Measurements from ENCODE around the gene CLTB. TPM values are rescaled to one million over a fixed set of nuclear protein-coding genes. Genes with fewer than 3 reads are reported as not detected.
A peak's percentile ranks its signal among the peaks of the same experiment; 100 is the strongest.

CLTB gene
- total RNA-seq, 8 experiments from 2014 or later = 60.6 to 245 (median 89.7) TPM

- 93 to 100% (median 100%) methylated on average over 1 to 3 of the region's 4 CpGs; no CpG with 5 or more reads in 4 of the 10 experiments for WGBS, 10 experiments
- in situ Hi-C loops (cut with MboI; ENCODE audit: low pct_unique_long_range_greater_than_20kb in 2 of 9, low sequenced_read_pairs in 9 of 9, unreplicated experiment in 9 of 9) = no loop called here
- Histone ChIP-seq H3K4me3 (no peak overlapping the region), H3K27ac (no peak overlapping the region), H3K4me1 (replicated peaks in 1 of 2) (peaks cover 22 to 30% of the 10 kb centered on the region in 2 donors)
- ATAC-seq (replicated peaks in 6 of 8) = no peak
These were observed 24.3 kb downstream of the CLTB start for GRCh38 chr5:176391999-176392398.

- Histone ChIP-seq H3K4me3 (no peak overlapping the region), H3K4me1 (replicated peaks in 1 of 2) (peaks cover 19 to 30% of the 10 kb centered on the region in 2 donors), H3K27ac (no peak overlapping the region)
- WGBS, 10 experiments = 58 to 100% (median 97%) methylated on average over 1 to 3 of the region's 4 CpGs; no CpG with 5 or more reads in 5 of the 10 experiments
- in situ Hi-C loops (cut with MboI; ENCODE audit: low pct_unique_long_range_greater_than_20kb in 2 of 9, low sequenced_read_pairs in 9 of 9, unreplicated experiment in 9 of 9) = no loop called here
- no peak for ATAC-seq (replicated peaks in 6 of 8)
These were observed 24.9 kb downstream of the CLTB start for GRCh38 chr5:176391479-176391878.

- peaks cover 16 to 22% of the 10 kb centered on the region in 2 donors for H3K4me1 ChIP-seq (replicated peaks in 1 of 2)
- in situ Hi-C loops (cut with MboI; ENCODE audit: low pct_unique_long_range_greater_than_20kb in 2 of 9, low sequenced_read_pairs in 9 of 9, unreplicated experiment in 9 of 9) = no loop called here
- H3K4me3 ChIP-seq = peak overlapping the region; percentile 83 to 95 (median 86)
- peak overlapping the region; percentile 89 to 96 for H3K27ac ChIP-seq
- 20 to 100% (median 43%) methylated on average over 1 to 14 of the region's 41 CpGs for WGBS, 10 experiments
- peak; percentile 30 to 46 (median 37) for ATAC-seq (replicated peaks in 6 of 8)
These were observed 26.9 kb downstream of the CLTB start for GRCh38 chr5:176389135-176390123.

- peak within 1 kb of the TSS; percentile 83 to 95 (median 86) for H3K4me3 ChIP-seq
- ATAC-seq (replicated peaks in 6 of 8) = peak; percentile 86 to 95 (median 94)
- peak within 1 kb of the TSS; percentile 94 to 96 for H3K27ac ChIP-seq
- WGBS, 10 experiments = 0 to 2% (median 0%) methylated on average over 2 to 19 of the region's 47 CpGs; no CpG with 5 or more reads in 4 of the 10 experiments
- in situ Hi-C loops (cut with MboI; ENCODE audit: low pct_unique_long_range_greater_than_20kb in 2 of 9, low sequenced_read_pairs in 9 of 9, unreplicated experiment in 9 of 9) = no loop called here
- peaks cover 16 to 17% of the 10 kb centered on the region in 2 donors for H3K4me1 ChIP-seq (replicated peaks in 1 of 2)
These were observed 27.8 kb downstream of the CLTB start, which contains the start of the genes HIGD2A and NOP16 for GRCh38 chr5:176388444-176389134. TSS of gene HIGD2A (plus strand) at chr5:176388751. CDS start at chr5:176388820, 69 bp downstream. TSS of gene NOP16 (minus strand) at chr5:176388598. CDS start at chr5:176388539, 59 bp downstream.

- peak overlapping the region; percentile 0 to 96 for H3K27ac ChIP-seq
- WGBS, 10 experiments = 0 to 6% (median 0%) methylated on average over 2 to 9 of the region's 29 CpGs; no CpG with 5 or more reads in 2 of the 10 experiments
- H3K4me1 ChIP-seq (replicated peaks in 1 of 2) = peaks cover 16 to 17% of the 10 kb centered on the region in 2 donors
- ATAC-seq (replicated peaks in 6 of 8) = peak in 5 of 8 experiments; percentile 0 to 11 (median 5)
- in situ Hi-C loops (cut with MboI; ENCODE audit: low pct_unique_long_range_greater_than_20kb in 2 of 9, low sequenced_read_pairs in 9 of 9, unreplicated experiment in 9 of 9) = no loop called here
- peak overlapping the region; percentile 83 to 95 (median 86) for H3K4me3 ChIP-seq
These were observed 28.3 kb downstream of the CLTB start for GRCh38 chr5:176388003-176388443.

- ATAC-seq (replicated peaks in 6 of 8) = no peak
- Histone ChIP-seq H3K4me3 (peak overlapping the region; percentile 83 to 95 (median 86)), H3K4me1 (replicated peaks in 1 of 2) (peaks cover 16 to 17% of the 10 kb centered on the region in 2 donors), H3K27ac (no peak overlapping the region)
- WGBS, 10 experiments = 9 to 83% (median 24%) methylated on average over 2 to 8 of the region's 8 CpGs; no CpG with 5 or more reads in 1 of the 10 experiments
- in situ Hi-C loops (cut with MboI; ENCODE audit: low pct_unique_long_range_greater_than_20kb in 2 of 9, low sequenced_read_pairs in 9 of 9, unreplicated experiment in 9 of 9) = no loop called here
These were observed 28.9 kb downstream of the CLTB start for GRCh38 chr5:176387384-176387925.

- Histone ChIP-seq H3K4me1 (replicated peaks in 1 of 2) (peaks cover 16 to 17% of the 10 kb centered on the region in 2 donors), H3K4me3 (no peak overlapping the region), H3K27ac (no peak overlapping the region)
- no peak for ATAC-seq (replicated peaks in 6 of 8)
- WGBS, 10 experiments = 13 to 100% (median 77%) methylated on average over 1 of the region's 1 CpG; no CpG with 5 or more reads in 6 of the 10 experiments
- in situ Hi-C loops (cut with MboI; ENCODE audit: low pct_unique_long_range_greater_than_20kb in 2 of 9, low sequenced_read_pairs in 9 of 9, unreplicated experiment in 9 of 9) = no loop called here
These were observed 29.8 kb downstream of the CLTB start for GRCh38 chr5:176386491-176386890.

GRCh38 chr5:176384991-176385390, 31.3 kb downstream of the CLTB start:
- Histone ChIP-seq H3K4me1 (replicated peaks in 1 of 2) (peaks cover 14 to 16% of the 10 kb centered on the region in 2 donors), H3K27ac (no peak overlapping the region), H3K4me3 (no peak overlapping the region)
- no peak for ATAC-seq (replicated peaks in 6 of 8)
- in situ Hi-C loops (cut with MboI; ENCODE audit: low pct_unique_long_range_greater_than_20kb in 2 of 9, low sequenced_read_pairs in 9 of 9, unreplicated experiment in 9 of 9) = no loop called here
- 83 to 100% (median 93%) methylated on average over 3 to 10 of the region's 12 CpGs; no CpG with 5 or more reads in 3 of the 10 experiments for WGBS, 10 experiments

- WGBS, 10 experiments = 80 to 100% (median 100%) methylated on average over 1 to 6 of the region's 8 CpGs; no CpG with 5 or more reads in 5 of the 10 experiments
- no peak for ATAC-seq (replicated peaks in 6 of 8)
- no peak overlapping the region for H3K4me3 ChIP-seq
- no peak overlapping the region for H3K27ac ChIP-seq
- peaks cover 9 to 10% of the 10 kb centered on the region in 2 donors for H3K4me1 ChIP-seq (replicated peaks in 1 of 2)
- in situ Hi-C loops (cut with MboI; ENCODE audit: low pct_unique_long_range_greater_than_20kb in 2 of 9, low sequenced_read_pairs in 9 of 9, unreplicated experiment in 9 of 9) = no loop called here
These were observed 31.9 kb downstream of the CLTB start for GRCh38 chr5:176384366-176384930.

- peaks cover 9 to 10% of the 10 kb centered on the region in 2 donors for H3K4me1 ChIP-seq (replicated peaks in 1 of 2)
- in situ Hi-C loops (cut with MboI; ENCODE audit: low pct_unique_long_range_greater_than_20kb in 2 of 9, low sequenced_read_pairs in 9 of 9, unreplicated experiment in 9 of 9) = no loop called here
- ATAC-seq (replicated peaks in 6 of 8) = no peak
- no peak overlapping the region for H3K4me3 ChIP-seq
- 87 to 100% (median 90%) methylated on average over 1 to 6 of the region's 9 CpGs; no CpG with 5 or more reads in 5 of the 10 experiments for WGBS, 10 experiments
- no peak overlapping the region for H3K27ac ChIP-seq
These were observed 32.4 kb downstream of the CLTB start for GRCh38 chr5:176383961-176384360.

- in situ Hi-C loops (cut with MboI; ENCODE audit: low pct_unique_long_range_greater_than_20kb in 2 of 9, low sequenced_read_pairs in 9 of 9, unreplicated experiment in 9 of 9) = no loop called here
- Histone ChIP-seq H3K27ac (no peak overlapping the region), H3K4me1 (replicated peaks in 1 of 2) (peaks cover 9 to 10% of the 10 kb centered on the region in 2 donors), H3K4me3 (no peak overlapping the region)
- no peak for ATAC-seq (replicated peaks in 6 of 8)
- 80 to 100% (median 95%) methylated on average over 1 to 10 of the region's 15 CpGs; no CpG with 5 or more reads in 1 of the 10 experiments for WGBS, 10 experiments
These were observed 33.0 kb downstream of the CLTB start for GRCh38 chr5:176383248-176383905.

GRCh38 chr5:176382721-176383120, 33.6 kb downstream of the CLTB start:
- ATAC-seq (replicated peaks in 6 of 8) = no peak
- in situ Hi-C loops (cut with MboI; ENCODE audit: low pct_unique_long_range_greater_than_20kb in 2 of 9, low sequenced_read_pairs in 9 of 9, unreplicated experiment in 9 of 9) = no loop called here
- Histone ChIP-seq H3K27ac (no peak overlapping the region), H3K4me3 (no peak overlapping the region), H3K4me1 (replicated peaks in 1 of 2) (peaks cover 9 to 10% of the 10 kb centered on the region in 2 donors)
- 17 to 100% (median 93%) methylated on average over 1 to 2 of the region's 3 CpGs; no CpG with 5 or more reads in 5 of the 10 experiments for WGBS, 10 experiments
